Activated CD4-positive, alpha-beta memory T cell treated with anti-CD3 and anti-CD28 coated beads for 36 hours (primary cell): ENCODE data around the gene TLR1. TPM values are rescaled to one million over a fixed set of nuclear protein-coding genes. Genes with fewer than 3 reads are reported as not detected.

Experiments used
- CTCF ChIA-PET: fragments of 350-600 bp; sonication (Branson Sonifier 250); formaldehyde crosslinking; loops from one replicate; lab custom pipeline; 2021; ENCODE audit warnings: antibody characterized with exemption, inconsistent platforms; lab: Charles Lee
- POLR2A ChIA-PET: fragments of 350-600 bp; sonication (Branson Sonifier 250); formaldehyde crosslinking; loops from one replicate; lab custom pipeline; 2021; ENCODE audit warnings: antibody characterized with exemption; lab: Charles Lee
- DNase-seq: peaks from one replicate; pipeline ENCODE4 v3.0.0-alpha.2; 2020
- H3K27ac Mint-ChIP-seq: one replicate; pipeline ENCODE4 v1.8.0; 2021; ENCODE audit warnings: mixed read lengths
- H3K27me3 Mint-ChIP-seq: one replicate; pipeline ENCODE4 v1.8.0; 2021; ENCODE audit warnings: mixed read lengths
- H3K36me3 Mint-ChIP-seq: one replicate; pipeline ENCODE4 v1.8.0; 2021; ENCODE audit warnings: mixed read lengths
- H3K4me1 Mint-ChIP-seq: one replicate; pipeline ENCODE4 v1.8.0; 2021; ENCODE audit warnings: low read depth, mixed read lengths
- H3K4me3 Mint-ChIP-seq: one replicate; pipeline ENCODE4 v1.8.0; 2021; ENCODE audit warnings: mild to moderate bottlenecking, mixed read lengths
- H3K9me3 Mint-ChIP-seq: one replicate; pipeline ENCODE4 v1.8.0; 2021; ENCODE audit warnings: mixed read lengths
- intact Hi-C: fragments of 100-400 bp; cut with micrococcal nuclease; formaldehyde crosslinking; loops from one replicate; pipeline ENCODE4 v1.15.1; 2023
- total RNA-seq, 2 experiments: library from RNA; stranded (reverse); gene quantifications; one replicate each; pipeline ENCODE4 v1.2.3, GENCODE V29; 2021

The TLR1 gene
- total RNA-seq, 2 experiments from 2014 or later = 1.5 to 1.8 TPM

- peak; percentile 50 for DNase-seq
- Mint-ChIP-seq H3K27me3 (no peaks in the 10 kb centered on the region), H3K36me3 (peaks cover 25% of the 10 kb centered on the region), H3K9me3 (peaks cover 22% of the 10 kb centered on the region), H3K27ac (peak overlapping the region; percentile 91), H3K4me1 (peaks cover 35% of the 10 kb centered on the region), H3K4me3 (peak overlapping the region; percentile 76)
- POLR2A ChIA-PET = interaction anchor here (1.2 kb wide), 1 partner anchor 50 kb away, joined by 3 read pairs; no protein-coding TSS in a partner anchor
- CTCF ChIA-PET = interaction anchor here (1.0 to 3.7 kb wide), 6 partner anchors 24 to 394 kb away, joined by 3 to 43 read pairs (median 11); partner anchors contain the start of genes TLR10 and TLR6
- intact Hi-C loops = loop anchor here (1.0 to 10.0 kb wide), 4 partner anchors 23 to 499 kb away; partner anchors contain the start of gene TLR10
Observed at GRCh38 chr4:38805530-38806145, 1.0 kb upstream of the TLR1 start.

- Mint-ChIP-seq H3K4me3 (peak overlapping the region; percentile 76), H3K36me3 (peaks cover 41% of the 10 kb centered on the region), H3K27me3 (no peaks in the 10 kb centered on the region), H3K27ac (peak overlapping the region; percentile 91), H3K9me3 (peaks cover 37% of the 10 kb centered on the region), H3K4me1 (peaks cover 35% of the 10 kb centered on the region)
- ChIA-PET POLR2A (interaction anchor here (0.5 to 1.8 kb wide), 5 partner anchors 16 to 830 kb away, joined by 3 to 5 read pairs (median 4); no protein-coding TSS in a partner anchor), CTCF (interaction anchor here (0.8 to 3.7 kb wide), 21 partner anchors 16 to 713 kb away, joined by 3 to 43 read pairs (median 4); partner anchors contain the start of genes TLR10, TLR6 and WDR19)
- peak; percentile 61 for DNase-seq
- intact Hi-C loops = loop anchor here (1.0 to 10.0 kb wide), 10 partner anchors 15 to 672 kb away; partner anchors contain the start of genes TLR10 and TLR6
Observed at GRCh38 chr4:38803833-38804653, 548 bp downstream of the TLR1 start.

GRCh38 chr4:38802561-38803355, 1.8 kb downstream of the TLR1 start:
- H3K4me1 Mint-ChIP-seq = peaks cover 35% of the 10 kb centered on the region
- intact Hi-C loops = loop anchor here (10.0 kb wide), 2 partner anchors 182 to 242 kb away; no protein-coding TSS in a partner anchor
- POLR2A ChIA-PET = interaction anchor here (1.8 kb wide), 1 partner anchor 17 kb away, joined by 5 read pairs; no protein-coding TSS in a partner anchor
- H3K27ac Mint-ChIP-seq = peak overlapping the region; percentile 16
- H3K4me3 Mint-ChIP-seq = no peak overlapping the region
- H3K36me3 Mint-ChIP-seq = peaks cover 52% of the 10 kb centered on the region
- no peak for DNase-seq
- no peaks in the 10 kb centered on the region for H3K27me3 Mint-ChIP-seq
- peaks cover 39% of the 10 kb centered on the region for H3K9me3 Mint-ChIP-seq
- CTCF ChIA-PET = interaction anchor here (1.0 to 3.7 kb wide), 10 partner anchors 17 to 380 kb away, joined by 3 to 43 read pairs (median 6); partner anchors contain the start of genes TLR10, TLR6 and WDR19

- peaks cover 60% of the 10 kb centered on the region for H3K36me3 Mint-ChIP-seq
- intact Hi-C loops = loop anchor here (10.0 kb wide), 2 partner anchors 184 to 244 kb away; no protein-coding TSS in a partner anchor
- DNase-seq = no peak
- ChIA-PET CTCF (interaction anchor here (1.3 kb wide), 1 partner anchor 42 kb away, joined by 4 read pairs; no protein-coding TSS in a partner anchor), POLR2A (no interaction called here)
- peaks cover 33% of the 10 kb centered on the region for H3K4me1 Mint-ChIP-seq
- no peak overlapping the region for H3K4me3 Mint-ChIP-seq
- H3K27me3 Mint-ChIP-seq = no peaks in the 10 kb centered on the region
- H3K27ac Mint-ChIP-seq = no peak overlapping the region
- peaks cover 47% of the 10 kb centered on the region for H3K9me3 Mint-ChIP-seq
Observed at GRCh38 chr4:38800961-38801450, 3.6 kb downstream of the TLR1 start.

GRCh38 chr4:38800366-38800765, 4.2 kb downstream of the TLR1 start:
- intact Hi-C loops = loop anchor here (10.0 kb wide), 2 partner anchors 184 to 244 kb away; no protein-coding TSS in a partner anchor
- H3K4me1 Mint-ChIP-seq = peaks cover 26% of the 10 kb centered on the region
- DNase-seq = no peak
- no peaks in the 10 kb centered on the region for H3K27me3 Mint-ChIP-seq
- no peak overlapping the region for H3K27ac Mint-ChIP-seq
- H3K9me3 Mint-ChIP-seq = peaks cover 53% of the 10 kb centered on the region
- ChIA-PET POLR2A (interaction anchor here (0.6 kb wide), 1 partner anchor 148 kb away, joined by 3 read pairs; no protein-coding TSS in a partner anchor), CTCF (interaction anchor here (1.0 to 2.5 kb wide), 2 partner anchors 18 to 60 kb away, joined by 5 to 17 read pairs; partner anchors contain the start of gene TLR10)
- no peak overlapping the region for H3K4me3 Mint-ChIP-seq
- H3K36me3 Mint-ChIP-seq = peaks cover 60% of the 10 kb centered on the region

- H3K36me3 Mint-ChIP-seq = peaks cover 41% of the 10 kb centered on the region
- no peak overlapping the region for H3K27ac Mint-ChIP-seq
- DNase-seq = no peak
Observed at GRCh38 chr4:38795087-38795486, 9.5 kb downstream of the TLR1 start.

GRCh38 chr4:38794051-38794450, 10.5 kb downstream of the TLR1 start:
- H3K36me3 Mint-ChIP-seq = peaks cover 30% of the 10 kb centered on the region
- POLR2A ChIA-PET = no interaction called here

More at GRCh38 chr4:38795087-38795486, 9.5 kb downstream of the TLR1 start:
- intact Hi-C loops = no loop called here
- peaks cover 7% of the 10 kb centered on the region for H3K4me1 Mint-ChIP-seq
- POLR2A ChIA-PET = no interaction called here
- H3K9me3 Mint-ChIP-seq = peaks cover 66% of the 10 kb centered on the region
- no peaks in the 10 kb centered on the region for H3K27me3 Mint-ChIP-seq
- CTCF ChIA-PET = interaction anchor here (1.2 kb wide), 1 partner anchor 13 kb away, joined by 5 read pairs; the partner anchor contains the start of gene TLR10
- no peak overlapping the region for H3K4me3 Mint-ChIP-seq

GRCh38 chr4:38791010-38791409, 13.6 kb downstream of the TLR1 start:
- peaks cover 12% of the 10 kb centered on the region for H3K36me3 Mint-ChIP-seq
- ChIA-PET POLR2A (no interaction called here), CTCF (no interaction called here)
- intact Hi-C loops = no loop called here
- H3K4me1 Mint-ChIP-seq = peaks cover 7% of the 10 kb centered on the region
- peaks cover 54% of the 10 kb centered on the region for H3K9me3 Mint-ChIP-seq
- H3K4me3 Mint-ChIP-seq = no peak overlapping the region
- H3K27me3 Mint-ChIP-seq = no peaks in the 10 kb centered on the region
- no peak overlapping the region for H3K27ac Mint-ChIP-seq
- no peak for DNase-seq

More at GRCh38 chr4:38794051-38794450, 10.5 kb downstream of the TLR1 start:
- Mint-ChIP-seq H3K27ac (no peak overlapping the region), H3K9me3 (peaks cover 64% of the 10 kb centered on the region), H3K27me3 (no peaks in the 10 kb centered on the region), H3K4me1 (peaks cover 7% of the 10 kb centered on the region), H3K4me3 (no peak overlapping the region)
- intact Hi-C loops = no loop called here
- CTCF ChIA-PET = interaction anchor here (0.9 to 2.2 kb wide), 4 partner anchors 12 to 725 kb away, joined by 3 to 8 read pairs (median 4); partner anchors contain the start of gene TLR10
- no peak for DNase-seq

- Mint-ChIP-seq H3K27me3 (no peaks in the 10 kb centered on the region), H3K27ac (no peak overlapping the region), H3K4me1 (peaks cover 7% of the 10 kb centered on the region), H3K9me3 (peaks cover 31% of the 10 kb centered on the region), H3K4me3 (no peak overlapping the region), H3K36me3 (no peaks in the 10 kb centered on the region)
- ChIA-PET POLR2A (no interaction called here), CTCF (interaction anchor here (1.6 kb wide), 1 partner anchor 72 kb away, joined by 5 read pairs; no protein-coding TSS in a partner anchor)
- intact Hi-C loops = no loop called here
- no peak for DNase-seq
Observed at GRCh38 chr4:38788317-38788716, 16.3 kb downstream of the TLR1 start.

GRCh38 chr4:38787693-38788092, 16.9 kb downstream of the TLR1 start:
- peaks cover 25% of the 10 kb centered on the region for H3K9me3 Mint-ChIP-seq
- H3K36me3 Mint-ChIP-seq = no peaks in the 10 kb centered on the region
- no peak for DNase-seq
- no peak overlapping the region for H3K4me3 Mint-ChIP-seq
- peaks cover under 1% of the 10 kb centered on the region for H3K27me3 Mint-ChIP-seq
- H3K27ac Mint-ChIP-seq = no peak overlapping the region
- H3K4me1 Mint-ChIP-seq = peaks cover 8% of the 10 kb centered on the region
- intact Hi-C loops = no loop called here
- ChIA-PET CTCF (no interaction called here), POLR2A (no interaction called here)
